Ovary (tissue), 3 donors: Measurements from ENCODE around the gene VCX2.

Source experiments
- POLR2A ChIP-seq: fragments of 450-650 bp; IDR thresholded peaks from one replicate; pipeline ENCODE4 v1.6.1; 2017; ENCODE audit warnings: antibody characterized with exemption, mild to moderate bottlenecking, moderate library complexity
- TF ChIP-seq, protein P1 (sequence below), 3 donors: fragments of 450-650 bp in 2 of 3; fragments of 200-600 bp in 1 of 3; IDR thresholded peaks; one replicate each; pipeline versions ENCODE4 v1.5.1 to v1.8.0; 2016 to 2022; ENCODE audit warnings: antibody characterized with exemption in 3 of 3, mild to moderate bottlenecking in 1 of 3
- donor health status: DM: no; HTN: no; CAD: no.

DNA sequence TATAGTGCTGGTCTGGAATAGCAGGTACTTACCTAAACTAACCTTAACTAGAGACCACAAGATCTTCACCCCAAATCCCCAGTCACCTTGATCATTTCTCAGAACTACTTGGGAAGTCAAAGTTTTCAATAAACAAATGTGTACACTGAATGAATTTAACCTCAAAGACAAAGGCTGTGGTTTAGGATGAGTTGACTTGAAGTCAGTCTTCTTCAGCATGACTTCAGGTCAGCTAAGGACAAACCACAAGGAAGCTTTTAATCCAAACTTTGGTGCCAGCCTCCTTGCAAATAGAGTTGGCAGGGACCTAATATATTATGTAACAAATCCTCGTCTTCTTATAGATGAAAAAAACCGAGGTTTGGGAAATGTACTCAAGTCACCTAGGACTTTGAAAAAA is 21.2 kb upstream of the VCX2 start:
- no peak for TF ChIP-seq POLR2A
- TF ChIP-seq, protein P1, sequence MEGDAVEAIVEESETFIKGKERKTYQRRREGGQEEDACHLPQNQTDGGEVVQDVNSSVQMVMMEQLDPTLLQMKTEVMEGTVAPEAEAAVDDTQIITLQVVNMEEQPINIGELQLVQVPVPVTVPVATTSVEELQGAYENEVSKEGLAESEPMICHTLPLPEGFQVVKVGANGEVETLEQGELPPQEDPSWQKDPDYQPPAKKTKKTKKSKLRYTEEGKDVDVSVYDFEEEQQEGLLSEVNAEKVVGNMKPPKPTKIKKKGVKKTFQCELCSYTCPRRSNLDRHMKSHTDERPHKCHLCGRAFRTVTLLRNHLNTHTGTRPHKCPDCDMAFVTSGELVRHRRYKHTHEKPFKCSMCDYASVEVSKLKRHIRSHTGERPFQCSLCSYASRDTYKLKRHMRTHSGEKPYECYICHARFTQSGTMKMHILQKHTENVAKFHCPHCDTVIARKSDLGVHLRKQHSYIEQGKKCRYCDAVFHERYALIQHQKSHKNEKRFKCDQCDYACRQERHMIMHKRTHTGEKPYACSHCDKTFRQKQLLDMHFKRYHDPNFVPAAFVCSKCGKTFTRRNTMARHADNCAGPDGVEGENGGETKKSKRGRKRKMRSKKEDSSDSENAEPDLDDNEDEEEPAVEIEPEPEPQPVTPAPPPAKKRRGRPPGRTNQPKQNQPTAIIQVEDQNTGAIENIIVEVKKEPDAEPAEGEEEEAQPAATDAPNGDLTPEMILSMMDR (IDR thresholded peaks at IDR 0.05), result no peak
